ENCODE results near the gene KCNN4.

- no peak for TF ChIP-seq POLR2A (IDR thresholded peaks at IDR 0.05)
- TF ChIP-seq CTCF (IDR thresholded peaks at IDR 0.05): no peak
- TF ChIP-seq POLR2AphosphoS5 (IDR thresholded peaks at IDR 0.05): no peak
- TF ChIP-seq EP300 (IDR thresholded peaks at IDR 0.05): no peak
These were observed 26.1 kb upstream of the KCNN4 start for GRCh38 chr19:43806848-43807247.

Measured in sigmoid colon (tissue), 4 donors.